Nephron (organoid): Measurements from ENCODE around the gene SMR3B.

Experiments
- H3K27ac Mint-ChIP-seq, 3 experiments: 2 replicates each; pipeline ENCODE4 v1.8.0; 2020; ENCODE audit warnings: mixed read lengths in 3 of 3, mild to moderate bottlenecking in 2 of 3, moderate library complexity in 1 of 3
- H3K27me3 Mint-ChIP-seq: 2 replicates; pipeline ENCODE4 v1.8.0; 2021; ENCODE audit warnings: low read depth, mild to moderate bottlenecking, moderate library complexity, mixed read lengths
- H3K36me3 Mint-ChIP-seq: 2 replicates; pipeline ENCODE4 v1.8.0; 2020; ENCODE audit warnings: low read depth, mixed read lengths
- H3K4me1 Mint-ChIP-seq: 2 replicates; pipeline ENCODE4 v1.8.0; 2020; ENCODE audit warnings: mixed read lengths
- H3K4me3 Mint-ChIP-seq, 3 experiments: 2 replicates each; pipeline ENCODE4 v1.8.0; 2020; ENCODE audit warnings: mild to moderate bottlenecking in 3 of 3, mixed read lengths in 3 of 3, moderate library complexity in 2 of 3
- H3K9me3 Mint-ChIP-seq: 2 replicates; pipeline ENCODE4 v1.8.0; 2020; ENCODE audit warnings: mixed read lengths
- CTCF ChIP-seq, 3 experiments: fragments of 200-600 bp; sonication (generic); IDR thresholded peaks; one replicate each; pipeline ENCODE4 v1.5.0; 2021; ENCODE audit warnings: antibody characterized with exemption in 3 of 3; ENCODE audit not compliant: unreplicated experiment in 3 of 3

SMR3B gene

GRCh38 chr4:70425306-70425705 lies 42.4 kb downstream of the SMR3B start:
- H3K27ac Mint-ChIP-seq = no peak overlapping the region
- H3K27me3 Mint-ChIP-seq = peaks cover 4% of the 10 kb centered on the region
- no peak overlapping the region for H3K4me3 Mint-ChIP-seq
- no peaks in the 10 kb centered on the region for H3K36me3 Mint-ChIP-seq
- no peak for TF ChIP-seq CTCF (IDR thresholded peaks at IDR 0.05; ENCODE audit: unreplicated experiment in 3 of 3)
- peaks cover 15% of the 10 kb centered on the region for H3K9me3 Mint-ChIP-seq
- H3K4me1 Mint-ChIP-seq = no peaks in the 10 kb centered on the region

- no peak overlapping the region for H3K4me3 Mint-ChIP-seq
- no peak for TF ChIP-seq CTCF (IDR thresholded peaks at IDR 0.05; ENCODE audit: unreplicated experiment in 3 of 3)
- no peaks in the 10 kb centered on the region for H3K36me3 Mint-ChIP-seq
- H3K9me3 Mint-ChIP-seq = peaks cover 15% of the 10 kb centered on the region
- H3K27me3 Mint-ChIP-seq = peaks cover 4% of the 10 kb centered on the region
- no peak overlapping the region for H3K27ac Mint-ChIP-seq
- no peaks in the 10 kb centered on the region for H3K4me1 Mint-ChIP-seq
These were observed 43.9 kb downstream of the SMR3B start for GRCh38 chr4:70426789-70427188.

- H3K27me3 Mint-ChIP-seq = peaks cover 5% of the 10 kb centered on the region
- H3K27ac Mint-ChIP-seq = no peak overlapping the region
- H3K9me3 Mint-ChIP-seq = peaks cover 7% of the 10 kb centered on the region
- no peak overlapping the region for H3K4me3 Mint-ChIP-seq
- H3K4me1 Mint-ChIP-seq = no peaks in the 10 kb centered on the region
- H3K36me3 Mint-ChIP-seq = no peaks in the 10 kb centered on the region
- TF ChIP-seq CTCF (IDR thresholded peaks at IDR 0.05; ENCODE audit: unreplicated experiment in 3 of 3) = no peak
These were observed 54.3 kb downstream of the SMR3B start for GRCh38 chr4:70437197-70437596.
